ENCODE data around the gene CCT7.
A peak's percentile ranks its signal among the peaks of the same experiment; 100 is the strongest.

CCT7 gene

DNA sequence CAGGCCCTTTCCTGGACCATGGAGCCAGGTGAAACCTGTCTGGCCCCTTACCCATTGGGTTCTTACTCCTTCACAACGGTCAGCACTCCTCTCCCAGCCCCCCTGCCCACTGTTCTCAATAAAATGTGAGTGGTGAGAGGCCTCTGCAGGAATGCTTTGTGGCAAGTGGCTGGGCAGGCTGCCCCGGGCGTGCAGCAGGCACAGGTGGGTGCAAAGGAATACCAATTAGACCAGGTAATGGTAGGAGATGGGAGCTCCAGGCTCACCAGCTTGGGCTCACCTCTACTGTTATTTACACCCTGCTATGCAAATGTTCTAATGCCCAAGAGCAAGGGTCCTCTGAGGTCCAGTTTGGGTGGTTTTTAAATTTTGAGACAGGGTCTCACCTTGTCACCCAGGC lies 7.0 kb upstream of the CCT7 start:
- Histone ChIP-seq H3K79me2 (ENCODE audit: control insufficient read depth, insufficient read depth, low read length, unreplicated experiment) (no peaks in the 10 kb centered on the region), H3K4me3 (ENCODE audit: low read depth, low read length) (no peak overlapping the region), H3K4me1 (ENCODE audit: control insufficient read depth, insufficient read depth, low read length, unreplicated experiment) (no peaks in the 10 kb centered on the region), H3K27me3 (ENCODE audit: insufficient read depth, low read length) (no peaks in the 10 kb centered on the region), H3K27ac (ENCODE audit: low read depth, low read length) (no peak overlapping the region), H3K36me3 (ENCODE audit: insufficient read depth, low read length) (0 out of 2 replicates have a peak, but pooled peaks cover 3% of the 10 kb centered on the region), H2AFZ (ENCODE audit: low read length, unreplicated experiment) (no peak overlapping the region)

DNA sequence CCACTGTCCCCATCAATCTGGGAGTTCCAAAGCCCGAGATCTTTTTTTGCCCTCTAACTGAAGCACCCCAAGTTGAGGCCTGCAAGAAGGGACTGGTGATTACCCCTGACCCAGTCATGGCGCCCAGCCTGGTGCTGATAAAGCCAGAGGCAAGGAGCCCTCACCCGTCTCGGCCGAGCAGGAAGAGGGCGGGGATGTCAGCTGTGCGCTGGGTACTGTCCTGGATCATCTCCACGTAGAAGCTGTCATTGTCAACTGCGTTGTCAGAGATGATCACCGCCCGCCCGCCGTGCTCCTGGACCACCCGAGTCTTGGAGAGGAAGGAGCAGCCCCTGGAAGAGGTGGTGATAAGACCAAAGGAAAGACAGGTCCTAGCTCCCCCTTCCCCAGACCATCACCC lies 5.5 kb upstream of the CCT7 start:
- Histone ChIP-seq H3K4me3 (ENCODE audit: low read depth, low read length) (no peak overlapping the region), H3K27ac (ENCODE audit: low read depth, low read length) (no peak overlapping the region), H2AFZ (ENCODE audit: low read length, unreplicated experiment) (no peak overlapping the region), H3K79me2 (ENCODE audit: control insufficient read depth, insufficient read depth, low read length, unreplicated experiment) (no peaks in the 10 kb centered on the region), H3K27me3 (ENCODE audit: insufficient read depth, low read length) (no peaks in the 10 kb centered on the region), H3K4me1 (ENCODE audit: control insufficient read depth, insufficient read depth, low read length, unreplicated experiment) (no peaks in the 10 kb centered on the region), H3K36me3 (ENCODE audit: insufficient read depth, low read length) (no peaks in the 10 kb centered on the region)

DNA sequence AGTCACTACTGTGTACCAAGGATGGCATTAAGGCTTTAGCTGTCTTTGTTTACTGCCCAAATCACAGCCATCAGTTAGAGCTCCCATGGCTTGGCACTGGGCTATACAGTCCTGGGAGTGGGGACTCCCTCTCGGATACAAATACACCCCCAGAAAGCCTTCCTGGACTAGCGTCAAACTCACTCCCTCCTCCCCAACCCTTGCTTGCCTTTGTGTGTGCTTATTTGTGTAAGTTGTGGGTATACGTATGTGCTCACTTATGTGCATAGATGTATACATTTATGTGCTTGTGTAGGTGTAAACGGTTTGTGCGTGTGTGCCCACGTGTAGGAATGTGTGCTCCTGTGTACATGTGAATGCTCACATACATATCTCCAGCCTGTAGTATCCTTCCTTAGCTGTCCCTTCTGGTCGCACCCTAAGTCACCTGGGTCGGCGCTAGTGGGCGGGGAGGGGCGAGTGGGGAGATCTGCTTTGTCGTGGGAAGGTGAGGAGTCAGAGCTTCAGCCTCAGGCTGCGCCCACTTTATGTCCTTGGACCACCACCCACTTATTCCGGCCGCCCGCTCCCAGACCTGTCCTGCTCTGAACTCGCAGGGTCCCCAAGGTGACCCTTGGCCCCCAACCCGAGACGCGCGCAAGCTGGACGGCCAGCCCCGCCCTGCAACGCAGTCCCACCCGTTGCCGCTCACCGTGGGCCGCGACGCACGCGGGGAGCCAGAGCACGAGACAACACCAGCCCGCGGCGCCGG lies 1.5 kb upstream of the CCT7 start:
- Histone ChIP-seq H2AFZ (ENCODE audit: low read length, unreplicated experiment) (peak overlapping the region; percentile 73), H3K4me3 (ENCODE audit: low read depth, low read length) (peak overlapping the region; percentile 85), H3K36me3 (ENCODE audit: insufficient read depth, low read length) (peaks cover 4% of the 10 kb centered on the region; the same call in 1 of the 2 replicates), H3K79me2 (ENCODE audit: control insufficient read depth, insufficient read depth, low read length, unreplicated experiment) (peaks cover 35% of the 10 kb centered on the region), H3K4me1 (ENCODE audit: control insufficient read depth, insufficient read depth, low read length, unreplicated experiment) (peaks cover 16% of the 10 kb centered on the region), H3K27me3 (ENCODE audit: insufficient read depth, low read length) (no peaks in the 10 kb centered on the region), H3K27ac (ENCODE audit: low read depth, low read length) (no peak overlapping the region)

DNA sequence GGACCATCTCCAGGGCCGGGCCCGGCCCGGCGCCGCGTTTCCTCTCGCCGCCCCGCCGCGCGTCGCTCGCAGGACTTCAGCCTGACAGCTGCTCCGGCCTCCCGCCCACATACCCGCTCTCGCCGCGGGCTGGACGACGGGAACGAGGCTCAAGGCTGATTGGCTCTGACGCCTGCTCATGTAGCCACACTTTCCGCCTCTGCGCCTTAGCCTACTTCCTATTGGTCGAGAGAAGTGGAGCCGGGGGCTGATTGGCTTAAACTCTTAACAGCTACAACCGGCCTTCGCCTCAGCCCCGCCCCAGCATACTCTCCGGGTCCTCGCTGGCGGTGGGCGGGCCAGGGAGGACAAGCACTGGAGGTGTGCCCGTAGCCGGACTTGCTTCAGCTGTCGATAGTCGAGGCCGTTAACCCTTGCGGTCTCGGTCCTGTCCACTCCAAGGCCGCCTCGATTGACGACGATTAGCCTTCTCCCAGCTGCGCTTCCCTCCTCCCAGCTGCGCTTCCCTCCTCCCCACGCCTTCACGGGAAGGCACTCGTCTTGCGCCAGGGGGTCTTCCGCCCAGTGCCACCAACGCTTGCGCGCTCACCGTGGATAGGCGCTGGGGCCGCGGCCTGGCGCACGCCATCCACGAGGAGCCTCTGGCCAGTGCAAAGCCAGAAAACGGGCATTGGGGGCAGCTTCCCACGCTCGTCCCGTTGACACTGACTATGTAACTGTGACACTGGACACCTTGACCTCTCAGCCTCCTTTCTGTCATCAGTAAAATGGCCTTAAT lies 765 bp upstream of the CCT7 start, which contains the start of gene PRADC1:
Gene PRADC1 (minus strand): TSS at position 86 of the 778 bp plus-strand sequence. CDS start 79 bp downstream, at position 7.
- Histone ChIP-seq H3K27me3 (ENCODE audit: insufficient read depth, low read length) (no peaks in the 10 kb centered on the region), H3K79me2 (ENCODE audit: control insufficient read depth, insufficient read depth, low read length, unreplicated experiment) (peaks cover 42% of the 10 kb centered on the region), H3K27ac (ENCODE audit: low read depth, low read length) (peak within 1 kb of the TSS; percentile 73), H3K4me3 (ENCODE audit: low read depth, low read length) (peak within 1 kb of the TSS; percentile 85), H3K4me1 (ENCODE audit: control insufficient read depth, insufficient read depth, low read length, unreplicated experiment) (peaks cover 20% of the 10 kb centered on the region), H3K36me3 (ENCODE audit: insufficient read depth, low read length) (peaks cover 4% of the 10 kb centered on the region; the same call in 1 of the 2 replicates), H2AFZ (ENCODE audit: low read length, unreplicated experiment) (peak within 1 kb of the TSS; percentile 73)

DNA sequence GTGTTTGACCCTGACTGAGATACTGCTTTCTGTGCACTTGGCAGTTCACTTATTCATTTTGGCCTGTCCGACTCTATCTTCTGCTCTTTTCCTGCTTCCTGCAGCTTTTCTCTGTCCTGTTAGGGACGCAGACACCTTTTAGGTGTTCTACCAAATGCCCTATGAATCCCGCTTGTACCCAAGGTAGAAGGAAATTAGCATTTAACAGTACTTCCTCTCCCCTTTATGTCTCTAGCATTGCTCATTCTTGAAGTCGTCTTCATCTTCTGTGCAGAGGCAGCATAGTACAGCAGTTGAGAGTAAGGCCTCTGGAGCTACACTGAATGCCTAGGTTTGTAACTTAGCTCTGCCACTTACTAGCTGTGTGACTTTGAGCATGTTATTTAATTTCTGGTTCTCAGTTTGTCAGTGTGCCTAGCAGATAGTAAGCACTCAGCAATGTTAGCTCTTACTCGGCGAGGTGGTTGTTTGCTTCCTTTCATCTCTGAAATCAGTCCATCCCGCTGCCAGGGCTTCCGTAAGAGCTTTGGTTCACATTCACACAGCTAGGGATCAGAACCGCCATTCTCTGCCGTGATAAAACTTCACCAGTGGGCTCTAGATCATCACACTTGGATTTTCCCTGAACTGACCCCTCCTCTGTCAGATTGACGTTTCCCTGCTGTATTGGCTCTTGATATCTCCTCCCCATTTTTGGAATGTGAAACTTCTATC lies 1.4 kb downstream of the CCT7 start:
- Histone ChIP-seq H2AFZ (ENCODE audit: low read length, unreplicated experiment) (no peak overlapping the region), H3K27me3 (ENCODE audit: insufficient read depth, low read length) (no peaks in the 10 kb centered on the region), H3K79me2 (ENCODE audit: control insufficient read depth, insufficient read depth, low read length, unreplicated experiment) (peaks cover 63% of the 10 kb centered on the region), H3K36me3 (ENCODE audit: insufficient read depth, low read length) (peaks cover 4% of the 10 kb centered on the region), H3K27ac (ENCODE audit: low read depth, low read length) (no peak overlapping the region), H3K4me3 (ENCODE audit: low read depth, low read length) (peak overlapping the region; percentile 85), H3K4me1 (ENCODE audit: control insufficient read depth, insufficient read depth, low read length, unreplicated experiment) (peaks cover 40% of the 10 kb centered on the region)

DNA sequence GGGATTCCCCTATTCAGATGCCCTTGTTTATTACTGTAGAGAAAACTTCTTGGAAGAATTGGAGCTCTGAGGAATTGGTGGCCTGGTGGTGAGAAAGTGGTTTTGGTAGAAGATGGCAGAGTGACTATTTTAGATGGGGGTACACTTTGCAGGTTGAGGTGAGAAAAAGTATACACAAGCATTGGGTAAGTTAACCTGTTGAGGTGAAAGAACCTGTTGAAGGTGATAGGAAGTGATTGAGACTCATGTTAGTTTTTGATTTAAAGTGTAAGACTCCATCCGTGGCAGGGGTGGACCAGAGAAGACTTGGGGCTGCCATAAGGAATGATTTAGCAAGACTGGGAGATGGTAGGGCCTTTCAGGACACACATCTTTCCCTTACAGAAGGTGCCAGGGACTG lies 3.1 kb downstream of the CCT7 start:
- peaks cover 40% of the 10 kb centered on the region for H3K4me1 ChIP-seq (ENCODE audit: control insufficient read depth, insufficient read depth, low read length, unreplicated experiment)
- H2AFZ ChIP-seq (ENCODE audit: low read length, unreplicated experiment), result no peak overlapping the region
- peaks cover 74% of the 10 kb centered on the region for H3K79me2 ChIP-seq (ENCODE audit: control insufficient read depth, insufficient read depth, low read length, unreplicated experiment)
- no peak overlapping the region for H3K4me3 ChIP-seq (ENCODE audit: low read depth, low read length)
- H3K27me3 ChIP-seq (ENCODE audit: insufficient read depth, low read length), result no peaks in the 10 kb centered on the region
- H3K27ac ChIP-seq (ENCODE audit: low read depth, low read length), result no peak overlapping the region
- peaks cover 12% of the 10 kb centered on the region for H3K36me3 ChIP-seq (ENCODE audit: insufficient read depth, low read length)

DNA sequence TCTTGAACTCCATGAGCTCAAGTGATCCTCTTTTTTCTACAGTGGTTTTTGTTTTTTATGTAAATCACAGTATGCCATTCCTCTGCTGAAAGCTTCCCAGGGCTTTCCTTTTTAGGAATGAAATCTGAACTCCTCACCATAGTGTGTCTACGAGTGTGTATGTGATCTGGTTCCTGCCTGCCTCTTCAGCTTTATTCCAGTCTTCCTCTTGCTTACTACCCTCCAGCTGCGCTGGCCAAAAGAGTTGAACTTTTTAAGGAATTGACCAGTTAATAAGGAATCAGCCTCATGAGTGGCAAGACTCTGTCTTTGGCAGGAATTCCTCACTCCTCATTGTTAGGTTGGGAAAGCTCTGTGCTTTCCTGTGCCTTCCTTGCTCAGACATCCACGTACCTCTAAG lies 4.0 kb downstream of the CCT7 start:
- peaks cover 40% of the 10 kb centered on the region for H3K4me1 ChIP-seq (ENCODE audit: control insufficient read depth, insufficient read depth, low read length, unreplicated experiment)
- H3K27ac ChIP-seq (ENCODE audit: low read depth, low read length), result peak overlapping the region; percentile 17; the same call in 1 of the 2 replicates
- H3K79me2 ChIP-seq (ENCODE audit: control insufficient read depth, insufficient read depth, low read length, unreplicated experiment), result peaks cover 82% of the 10 kb centered on the region
- no peak overlapping the region for H3K4me3 ChIP-seq (ENCODE audit: low read depth, low read length)
- no peaks in the 10 kb centered on the region for H3K27me3 ChIP-seq (ENCODE audit: insufficient read depth, low read length)
- H3K36me3 ChIP-seq (ENCODE audit: insufficient read depth, low read length), result peaks cover 19% of the 10 kb centered on the region
- no peak overlapping the region for H2AFZ ChIP-seq (ENCODE audit: low read length, unreplicated experiment)

DNA sequence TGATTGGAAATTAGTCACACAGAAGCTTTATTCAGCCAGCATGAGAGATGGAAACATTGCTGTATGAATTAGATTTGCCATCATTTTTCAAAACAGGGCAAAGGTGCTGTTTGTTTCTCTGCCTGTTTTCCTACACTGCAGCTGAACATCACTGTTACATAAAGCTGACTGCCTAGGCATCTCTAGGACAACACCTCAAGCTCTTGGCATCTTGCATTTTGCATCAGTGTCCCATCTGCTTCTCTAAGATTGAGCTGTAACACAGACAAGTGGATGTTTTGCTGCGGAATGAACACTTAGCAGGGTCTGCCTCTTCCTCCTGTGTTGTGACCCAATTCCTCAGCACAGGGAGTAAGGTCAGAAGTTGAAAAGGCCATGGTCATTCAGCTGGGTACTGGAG lies 4.9 kb downstream of the CCT7 start:
- H3K27ac ChIP-seq (ENCODE audit: low read depth, low read length), result no peak overlapping the region
- H3K79me2 ChIP-seq (ENCODE audit: control insufficient read depth, insufficient read depth, low read length, unreplicated experiment), result peaks cover 87% of the 10 kb centered on the region
- H2AFZ ChIP-seq (ENCODE audit: low read length, unreplicated experiment), result no peak overlapping the region
- no peaks in the 10 kb centered on the region for H3K27me3 ChIP-seq (ENCODE audit: insufficient read depth, low read length)
- H3K36me3 ChIP-seq (ENCODE audit: insufficient read depth, low read length), result peaks cover 25% of the 10 kb centered on the region
- peaks cover 40% of the 10 kb centered on the region for H3K4me1 ChIP-seq (ENCODE audit: control insufficient read depth, insufficient read depth, low read length, unreplicated experiment)
- no peak overlapping the region for H3K4me3 ChIP-seq (ENCODE audit: low read depth, low read length)

DNA sequence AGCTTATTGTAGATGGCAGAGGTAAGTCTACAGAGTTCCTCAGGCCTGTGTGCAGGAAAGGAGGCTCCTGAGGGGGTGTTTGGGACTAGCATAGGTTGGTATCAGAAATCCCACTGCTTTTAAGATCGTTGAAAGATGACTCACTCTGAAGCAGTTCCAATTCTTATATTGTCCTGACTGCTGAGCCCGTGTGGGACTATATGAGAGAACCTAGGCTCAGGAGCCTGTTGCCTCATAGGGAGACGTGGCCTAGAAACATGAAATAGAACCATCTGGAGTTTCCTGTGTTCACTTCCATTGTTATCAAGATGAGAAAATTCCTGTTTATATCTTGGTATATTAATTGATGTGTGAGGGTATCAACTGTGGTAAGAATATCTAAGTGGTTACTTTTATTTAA lies 5.7 kb downstream of the CCT7 start:
- Histone ChIP-seq H3K4me3 (ENCODE audit: low read depth, low read length) (peak overlapping the region; percentile 13; the same call in 1 of the 2 replicates), H3K27me3 (ENCODE audit: insufficient read depth, low read length) (no peaks in the 10 kb centered on the region), H3K79me2 (ENCODE audit: control insufficient read depth, insufficient read depth, low read length, unreplicated experiment) (peaks cover 88% of the 10 kb centered on the region), H3K4me1 (ENCODE audit: control insufficient read depth, insufficient read depth, low read length, unreplicated experiment) (peaks cover 40% of the 10 kb centered on the region), H2AFZ (ENCODE audit: low read length, unreplicated experiment) (no peak overlapping the region), H3K27ac (ENCODE audit: low read depth, low read length) (peak overlapping the region; percentile 54), H3K36me3 (ENCODE audit: insufficient read depth, low read length) (peaks cover 25% of the 10 kb centered on the region)

DNA sequence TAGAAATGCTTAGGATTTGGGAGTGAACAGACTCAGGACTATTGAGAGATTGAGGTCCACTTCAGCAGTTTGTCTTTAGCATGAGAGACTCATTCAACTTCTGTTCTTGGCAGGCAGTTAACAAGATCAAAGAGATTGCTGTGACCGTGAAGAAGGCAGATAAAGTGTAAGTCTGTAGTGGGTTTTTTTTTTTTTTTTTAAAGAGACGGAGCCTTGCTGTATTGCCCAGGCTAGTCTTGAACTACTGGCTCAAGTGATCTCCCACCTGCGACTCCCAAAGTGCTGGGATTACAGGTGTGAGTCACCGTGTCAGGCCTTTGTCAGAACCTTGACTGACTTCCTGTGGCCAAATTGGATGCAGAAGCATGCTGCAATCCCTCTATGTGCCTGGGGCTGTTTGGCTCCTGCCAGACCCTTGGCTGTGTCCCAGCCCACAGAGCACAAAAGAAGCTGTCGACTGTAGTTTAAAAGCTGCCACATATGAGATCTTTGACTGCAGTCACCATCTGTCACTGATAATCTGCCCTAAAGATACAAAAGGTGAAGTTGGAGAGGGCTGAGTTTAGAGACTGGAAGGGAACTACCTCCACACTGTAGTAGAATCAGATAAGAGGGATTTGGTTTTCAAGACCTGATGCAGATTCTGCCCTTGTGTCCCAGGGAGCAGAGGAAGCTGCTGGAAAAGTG lies 9.9 kb downstream of the CCT7 start:
- Histone ChIP-seq H3K27ac (ENCODE audit: low read depth, low read length) (no peak overlapping the region), H3K4me3 (ENCODE audit: low read depth, low read length) (no peak overlapping the region), H3K79me2 (ENCODE audit: control insufficient read depth, insufficient read depth, low read length, unreplicated experiment) (peaks cover 54% of the 10 kb centered on the region), H2AFZ (ENCODE audit: low read length, unreplicated experiment) (no peak overlapping the region), H3K36me3 (ENCODE audit: insufficient read depth, low read length) (peaks cover 39% of the 10 kb centered on the region), H3K4me1 (ENCODE audit: control insufficient read depth, insufficient read depth, low read length, unreplicated experiment) (peaks cover 14% of the 10 kb centered on the region), H3K27me3 (ENCODE audit: insufficient read depth, low read length) (no peaks in the 10 kb centered on the region)

All from ACC112 (cell line).